Activated naive CD8-positive, alpha-beta T cell treated with anti-CD3 and anti-CD28 coated beads, Interleukin-2, amount 50 U/mL, for 16 hours (primary cell): ENCODE data around the gene GOLGA8B.
A peak's percentile ranks its signal among the peaks of the same experiment; 100 is the strongest.
"Not testable (repeated sequence)": the region's sequence is repeated elsewhere in the genome, so short reads cannot be mapped to it uniquely, and the experiment has no call there.

Experiments
- DNase-seq: peaks from one replicate; pipeline ENCODE4 v3.0.0-alpha.2; 2020; ENCODE audit warnings: low read depth, low spot score

The GOLGA8B gene

DNA sequence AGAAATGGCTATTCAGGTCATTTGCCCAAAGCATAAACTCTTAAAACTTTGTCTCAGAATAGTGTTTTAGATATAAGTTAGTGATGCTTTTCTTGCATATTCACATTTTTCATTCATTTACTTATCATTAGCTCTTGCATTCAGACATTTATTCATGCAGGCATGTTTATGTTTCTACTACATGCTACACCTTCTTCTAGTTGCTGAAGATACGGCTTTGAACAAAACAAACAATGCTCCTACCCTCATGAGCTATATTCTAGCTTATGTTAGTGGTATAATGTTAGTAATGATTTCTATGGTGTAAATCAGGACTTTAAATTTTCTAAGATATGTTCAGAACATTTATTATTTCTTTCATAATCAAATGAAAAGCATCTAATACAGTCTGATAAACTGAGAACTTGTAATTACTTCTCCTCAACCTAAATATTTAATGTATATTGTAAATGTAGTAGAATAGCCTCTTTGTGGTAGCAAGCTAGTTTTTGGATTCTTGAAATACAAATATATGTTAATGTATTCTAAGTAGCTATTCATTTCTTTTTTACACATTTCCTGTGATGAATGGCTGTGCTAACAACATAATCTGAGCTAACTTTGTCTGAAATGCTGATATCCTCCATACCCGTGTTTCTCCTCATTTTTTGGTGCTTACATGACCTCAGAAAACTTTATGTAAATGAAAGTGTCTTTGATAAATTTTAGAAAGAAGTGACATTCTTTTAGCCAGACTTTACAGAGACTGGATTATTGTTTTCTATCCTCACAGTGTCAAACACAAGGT lies 15.5 kb upstream of the GOLGA8B start:
- no peak for DNase-seq

DNA sequence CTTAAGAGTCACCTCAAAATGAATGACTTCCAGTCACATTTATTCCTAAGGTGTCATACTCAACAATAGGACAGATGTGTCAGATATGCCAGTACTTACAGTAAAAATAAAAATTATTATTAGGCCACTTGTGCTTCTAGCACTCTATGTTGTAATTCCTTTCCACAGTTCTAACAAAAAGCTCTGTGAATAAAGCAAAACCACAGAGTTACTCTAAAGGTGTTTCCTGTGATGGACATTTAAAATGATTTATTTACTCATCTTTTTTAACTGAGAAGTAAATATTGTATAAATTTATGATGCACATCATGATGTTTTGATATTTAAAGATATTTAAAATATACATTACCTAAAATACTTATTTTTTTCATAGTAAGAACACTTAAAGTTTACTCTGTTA lies 13.9 kb upstream of the GOLGA8B start:
- DNase-seq: no peak

DNA sequence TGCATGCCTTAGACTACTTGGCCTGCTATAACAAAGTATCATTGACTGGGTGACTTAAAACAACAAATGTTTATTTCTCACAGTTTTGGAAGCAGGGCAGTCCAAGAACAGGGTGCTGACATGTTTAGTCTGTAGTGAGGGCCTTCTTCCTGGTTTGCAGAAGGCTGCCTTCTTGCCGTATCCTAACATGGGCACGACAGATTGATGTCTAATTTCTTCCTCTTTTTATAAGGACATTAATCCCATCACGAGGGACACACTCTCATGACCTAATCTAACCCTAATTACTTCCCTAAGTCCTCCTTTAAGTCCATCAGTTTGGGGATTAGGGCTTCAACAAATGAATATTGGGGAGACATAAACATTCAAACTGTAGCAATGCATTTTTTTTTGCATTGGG lies 10.9 kb upstream of the GOLGA8B start:
- DNase-seq: no peak

GRCh38 chr15:34591306-34591705 lies 7.9 kb upstream of the GOLGA8B start:
- no peak for DNase-seq

DNA sequence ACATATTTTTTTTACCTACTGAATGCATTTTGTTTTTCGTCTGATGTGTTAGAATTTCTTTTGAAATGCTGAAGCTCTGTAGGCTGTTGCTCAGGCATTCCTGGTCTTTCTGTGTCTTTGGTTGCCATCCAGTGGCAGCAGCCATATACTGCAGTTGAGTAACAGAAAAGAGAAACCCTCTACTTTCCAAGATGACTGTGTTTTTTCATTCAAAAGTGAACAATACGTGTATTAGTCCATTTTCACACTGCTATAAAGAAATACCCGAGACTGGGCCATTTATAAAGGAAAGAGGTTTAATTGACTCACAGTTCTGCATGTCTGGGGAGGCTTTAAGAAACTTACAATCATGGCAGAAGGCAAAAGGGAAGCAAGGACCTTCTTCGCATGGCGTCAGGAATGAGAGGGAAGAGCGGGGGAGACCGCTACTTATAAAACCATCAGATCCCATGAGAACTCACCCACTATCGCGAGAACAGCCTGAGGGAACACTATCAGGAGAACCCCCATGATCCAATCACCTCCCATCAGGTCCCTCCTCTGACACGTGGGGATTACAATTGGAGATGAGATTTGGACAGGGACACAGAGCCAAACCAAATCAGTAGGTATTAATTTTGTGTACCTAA lies 4.7 kb upstream of the GOLGA8B start:
- peak; percentile 30 for DNase-seq

DNA sequence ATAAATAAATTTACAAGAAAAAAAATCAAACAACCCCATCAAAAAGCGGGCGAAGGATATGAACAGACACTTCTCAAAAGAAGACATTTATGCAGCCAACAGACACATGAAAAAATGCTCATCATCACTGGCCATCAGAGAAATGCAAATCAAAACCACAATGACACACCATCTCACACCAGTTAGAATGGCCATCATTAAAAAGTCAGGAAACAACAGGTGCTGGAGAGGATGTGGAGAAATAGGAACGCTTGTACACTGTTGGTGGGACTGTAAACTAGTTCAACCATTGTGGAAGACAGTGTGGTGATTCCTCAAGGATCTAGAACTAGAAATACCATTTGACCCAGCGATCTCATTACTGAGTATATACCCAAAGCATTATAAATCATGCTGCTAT lies 2.5 kb upstream of the GOLGA8B start:
- not testable (repeated sequence) for DNase-seq

GRCh38 chr15:34584996-34585395 lies 1.5 kb upstream of the GOLGA8B start:
- no peak for DNase-seq

DNA sequence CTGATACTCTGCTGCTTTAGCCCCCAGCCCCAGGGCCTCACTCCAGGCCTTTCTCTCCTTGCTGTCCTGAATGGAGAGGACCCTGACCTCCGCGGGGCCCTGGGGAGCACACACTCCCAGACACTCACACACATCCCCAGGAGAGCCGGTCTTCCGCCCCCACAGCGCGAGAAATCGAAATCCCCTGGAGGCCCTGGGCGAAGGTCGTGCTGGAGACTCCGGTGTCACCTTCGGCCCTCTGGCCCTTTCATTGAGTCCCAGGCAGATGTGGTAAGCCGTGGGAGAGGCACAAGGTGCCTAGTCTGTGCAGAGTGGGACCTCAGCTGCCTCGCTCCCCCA lies 848 bp upstream of the GOLGA8B start:
- no peak for DNase-seq

- no peak for DNase-seq
Observed at GRCh38 chr15:34582461-34583371, 735 bp downstream of the GOLGA8B start.

- not testable (repeated sequence) for DNase-seq
Observed at GRCh38 chr15:34581687-34582460, 1.6 kb downstream of the GOLGA8B start.

DNA sequence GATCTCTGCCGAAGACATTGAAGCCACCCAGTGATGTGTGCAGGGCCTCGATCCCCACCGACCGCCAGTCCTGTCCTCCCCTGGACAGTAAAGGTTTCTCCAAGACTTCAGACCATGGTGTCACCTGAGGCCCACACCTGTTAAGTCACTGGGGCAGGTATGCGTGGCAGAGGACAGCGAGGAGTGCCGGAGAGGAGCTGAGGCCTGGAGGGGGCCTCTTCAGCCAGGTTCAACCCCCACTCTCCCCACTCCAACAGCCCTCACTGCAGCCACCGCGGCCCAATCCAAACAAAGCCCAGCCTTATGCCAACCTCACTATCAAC lies 2.4 kb downstream of the GOLGA8B start:
- no peak for DNase-seq

DNA sequence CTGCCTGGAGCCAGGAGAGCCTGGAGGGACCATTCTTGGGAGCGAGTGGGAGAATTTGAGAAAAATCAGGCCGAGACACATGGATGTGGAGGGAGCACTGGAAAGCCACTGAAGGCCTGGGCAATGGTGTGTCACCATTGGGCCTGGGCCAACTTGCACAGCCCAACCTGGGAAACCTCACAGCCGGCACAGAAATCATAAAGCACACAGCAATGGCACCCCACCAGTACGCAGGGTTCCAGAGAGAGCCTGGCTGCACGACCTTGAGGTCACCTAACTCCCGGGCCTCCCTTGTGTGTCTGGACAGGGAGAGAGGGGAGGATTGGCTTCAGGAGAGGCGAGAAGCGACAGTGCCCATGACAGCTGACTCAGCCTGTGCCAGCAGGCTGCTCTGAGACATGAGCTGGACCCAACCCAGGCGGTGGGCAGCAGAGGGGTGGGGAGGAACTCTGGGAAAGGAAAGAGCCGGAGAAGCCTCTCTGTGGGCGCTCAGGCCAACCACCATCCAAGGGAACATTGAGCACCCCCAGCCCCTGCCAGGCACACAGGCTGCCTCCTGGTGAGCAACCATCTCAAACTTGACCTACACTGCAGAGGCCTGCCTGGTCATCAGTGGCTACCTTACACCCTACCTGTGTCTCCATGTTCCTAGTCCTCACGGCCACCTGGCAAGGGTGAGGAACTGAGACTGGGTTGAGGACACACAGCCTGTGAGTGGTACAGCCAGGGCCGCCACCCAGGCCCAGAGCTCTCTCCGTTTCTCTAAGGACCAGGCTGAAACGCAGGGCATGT lies 3.0 kb downstream of the GOLGA8B start:
- not testable (repeated sequence) for DNase-seq

- DNase-seq: no peak
Observed at GRCh38 chr15:34578283-34578674, 5.2 kb downstream of the GOLGA8B start.

GRCh38 chr15:34577658-34578282 lies 5.7 kb downstream of the GOLGA8B start:
- not testable (repeated sequence) for DNase-seq

GRCh38 chr15:34575035-34575434 lies 8.4 kb downstream of the GOLGA8B start:
- DNase-seq: not testable (repeated sequence)

DNA sequence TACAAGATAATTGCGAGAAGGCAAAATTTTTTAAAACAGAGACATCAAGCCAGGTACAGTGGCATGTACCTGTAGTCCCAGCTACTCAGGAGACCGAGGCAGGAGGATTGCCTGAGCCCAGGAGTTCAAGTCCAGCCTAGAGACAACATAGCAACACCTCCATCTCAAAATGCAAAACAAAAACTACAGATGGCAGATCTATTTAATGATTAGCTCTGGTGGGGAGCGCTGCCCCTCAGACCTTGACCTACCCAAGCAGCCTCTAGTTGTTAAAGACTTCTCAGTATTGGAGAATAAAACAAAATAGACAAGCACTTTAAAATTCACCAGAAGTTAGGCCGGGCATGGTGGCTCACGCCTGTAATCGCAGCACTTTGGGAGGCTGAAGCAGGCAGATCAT lies 10.5 kb downstream of the GOLGA8B start:
- not testable (repeated sequence) for DNase-seq

GRCh38 chr15:34572019-34572641 lies 11.3 kb downstream of the GOLGA8B start:
- DNase-seq: not testable (repeated sequence)

DNA sequence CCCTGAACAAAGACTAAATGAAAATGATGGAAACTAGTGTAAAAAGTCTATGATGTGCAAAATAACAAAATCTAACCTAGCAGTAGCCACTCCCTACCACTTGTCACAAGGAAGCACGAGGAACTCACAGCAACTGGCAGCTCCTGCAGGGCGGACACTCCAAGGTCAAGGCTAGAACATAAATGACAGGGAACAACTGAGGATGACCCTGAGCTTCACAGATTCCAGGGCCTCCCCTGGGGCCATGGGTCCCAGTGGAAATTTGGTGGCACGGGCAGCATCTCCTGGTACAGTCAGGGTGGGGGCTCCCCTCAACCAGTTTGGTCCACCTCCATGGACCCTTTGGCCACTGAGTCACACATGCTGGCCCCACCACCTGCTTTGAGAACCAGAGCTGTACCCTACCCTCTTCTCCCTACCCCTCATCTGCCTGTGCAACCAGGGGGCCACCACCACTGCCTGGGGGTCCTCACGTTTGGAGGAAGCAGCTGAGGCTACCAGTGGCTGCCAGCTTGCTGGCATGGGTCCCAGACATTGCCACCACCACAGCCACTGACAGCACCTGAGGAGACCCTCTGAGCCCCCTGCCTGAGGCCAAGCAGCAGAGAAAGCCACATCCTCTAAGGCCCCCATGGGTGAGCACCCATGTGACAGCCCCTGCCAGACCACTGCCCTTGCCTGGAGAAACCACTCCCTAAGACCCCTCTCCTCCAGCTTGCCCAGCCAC lies 13.6 kb downstream of the GOLGA8B start:
- DNase-seq: not testable (repeated sequence)

GRCh38 chr15:34567174-34567573 lies 16.3 kb downstream of the GOLGA8B start:
- not testable (repeated sequence) for DNase-seq
